PC-9 (cell line): ENCODE results near the gene C1orf159. TPM values are rescaled to one million over a fixed set of nuclear protein-coding genes. Genes with fewer than 3 reads are reported as not detected.

Experiments used
- BruUV-seq: library from RNA; stranded (reverse); fragments of 400-500 nt; replicated peaks from 2 replicates; lab custom pipeline; 2021; lab: Mats Ljungman, UMichigan
- CTCF ChIA-PET: fragments of 300-600 bp; sonication (Branson Sonifier 250); formaldehyde crosslinking; loops from one replicate; lab custom pipeline; 2022; ENCODE audit warnings: antibody characterized with exemption; lab: Charles Lee
- POLR2A ChIA-PET: fragments of 300-600 bp; sonication (Branson Sonifier 250); formaldehyde crosslinking; loops from one replicate; lab custom pipeline; 2022; ENCODE audit warnings: antibody characterized with exemption; ENCODE audit not compliant: unreplicated experiment; lab: Charles Lee
- DNase-seq, 2 experiments: peaks; one replicate each; pipeline versions ENCODE4 v3.0.0 to v3.0.0-alpha.2; 2015 to 2022; ENCODE audit warnings: mixed read lengths in 1 of 2
- H2AFZ ChIP-seq: fragments of 200-600 bp; sonication (generic); 2 replicates; pipeline ENCODE4 v1.8.1; 2017; ENCODE audit warnings: antibody characterized with exemption
- H3F3A ChIP-seq: fragments of 200-600 bp; sonication (generic); 2 replicates; pipeline ENCODE4 v1.8.1; 2017; ENCODE audit warnings: antibody characterized with exemption, mild to moderate bottlenecking, low read depth; ENCODE audit not compliant: insufficient read depth
- H3K27ac ChIP-seq: fragments of 200-600 bp; sonication (generic); 2 replicates; pipeline ENCODE4 v1.6.1; 2016; ENCODE audit warnings: mixed run types
- H3K27me3 ChIP-seq: fragments of 200-600 bp; sonication (generic); 2 replicates; pipeline ENCODE4 v1.6.1; 2016; ENCODE audit warnings: low read depth, mixed run types; ENCODE audit not compliant: insufficient read depth
- H3K36me3 ChIP-seq: fragments of 200-600 bp; sonication (generic); 2 replicates; pipeline ENCODE4 v1.6.1; 2016; ENCODE audit warnings: low read depth, mixed run types
- H3K4me1 ChIP-seq: fragments of 200-600 bp; sonication (generic); replicated peaks from 2 replicates; pipeline ENCODE4 v1.6.1; 2016; ENCODE audit warnings: mixed run types; ENCODE audit not compliant: insufficient read depth
- H3K4me2 ChIP-seq: fragments of 200-600 bp; sonication (generic); 2 replicates; pipeline ENCODE4 v1.6.1; 2017; ENCODE audit warnings: mixed run types
- H3K4me3 ChIP-seq: fragments of 200-600 bp; sonication (generic); 2 replicates; pipeline ENCODE4 v1.6.1; 2016; ENCODE audit warnings: mixed run types
- H3K79me2 ChIP-seq: fragments of 200-600 bp; sonication (generic); 2 replicates; pipeline ENCODE4 v1.6.1; 2017; ENCODE audit warnings: low read depth, mixed run types
- H3K9me2 ChIP-seq: fragments of 200-600 bp; sonication (generic); 2 replicates; pipeline ENCODE4 v1.8.1; 2017; ENCODE audit warnings: mild to moderate bottlenecking; ENCODE audit not compliant: insufficient read depth
- H3K9me3 ChIP-seq: fragments of 200-600 bp; sonication (generic); 2 replicates; pipeline ENCODE4 v1.8.1; 2016; ENCODE audit warnings: low read depth; ENCODE audit not compliant: insufficient read depth
- H4K20me1 ChIP-seq: fragments of 200-600 bp; sonication (generic); 2 replicates; pipeline ENCODE4 v1.8.1; 2017; ENCODE audit not compliant: insufficient read depth
- EZH2 ChIP-seq: fragments of 200-600 bp; sonication (generic); IDR thresholded peaks from 2 replicates; pipeline ENCODE4 v1.8.0; 2017; ENCODE audit warnings: antibody characterized with exemption, low read depth
- intact Hi-C: fragments of 100-400 bp; cut with micrococcal nuclease; formaldehyde crosslinking; loops from one replicate; pipeline ENCODE4 v1.10.0; 2022; ENCODE audit not compliant: unreplicated experiment
- total RNA-seq: library from RNA; stranded (reverse); gene quantifications from 2 replicates; pipeline ENCODE4 v1.2.3, GENCODE V29; 2021
- TF ChIP-seq, protein P1 (sequence below): fragments of 200-600 bp; sonication (generic); conservative IDR thresholded peaks from 2 replicates; pipeline ENCODE4 v1.6.1; 2017; ENCODE audit warnings: mixed run types, antibody characterized with exemption, mild to moderate bottlenecking, moderate library complexity

Gene C1orf159
- total RNA-seq, 1 experiment from 2014 or later, result 31.1 TPM

DNA sequence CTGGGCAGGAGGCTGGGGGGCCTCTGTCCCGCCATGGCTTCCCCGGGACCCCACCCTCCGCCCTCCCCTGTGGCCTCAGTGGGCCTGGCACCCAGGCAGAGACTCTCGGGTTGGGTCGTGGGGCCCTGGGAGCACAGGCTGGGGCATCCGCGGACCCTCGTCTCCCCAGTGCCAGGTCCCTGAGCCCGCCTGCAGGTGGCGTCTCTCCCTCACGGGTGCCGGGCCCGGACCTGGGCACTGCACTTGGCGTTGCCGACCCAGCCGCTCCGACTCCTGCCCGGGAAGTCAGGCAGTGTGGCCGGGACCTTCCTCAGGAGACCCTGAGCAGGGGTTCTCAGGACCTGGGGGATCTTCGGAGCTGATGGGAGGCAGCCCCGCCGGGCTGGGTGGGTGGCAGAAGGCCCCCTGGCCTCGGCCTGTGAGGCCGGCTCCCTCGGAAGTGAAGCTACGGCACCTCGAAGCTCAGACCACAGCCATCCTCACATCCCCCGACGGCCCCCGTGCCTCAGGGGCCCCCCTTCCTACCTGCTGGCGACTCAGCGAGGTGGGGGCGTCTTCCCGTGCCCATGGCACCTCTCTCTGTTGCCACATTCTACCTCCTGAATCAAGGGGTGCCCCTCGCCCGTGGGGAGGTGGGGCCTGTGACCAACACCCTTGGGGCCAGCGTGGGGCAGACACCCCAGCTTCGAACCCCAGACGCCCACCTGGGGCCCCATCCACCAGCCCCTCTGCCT, 6.4 kb upstream of the C1orf159 start:
- peaks cover 28% of the 10 kb centered on the region; the same call in 1 of the 2 replicates for H3F3A ChIP-seq
- peaks cover 22% of the 10 kb centered on the region for H3K4me1 ChIP-seq
- no peaks in the 10 kb centered on the region for H3K36me3 ChIP-seq
- H2AFZ ChIP-seq, result peak overlapping the region; percentile 74
- H3K27me3 ChIP-seq, result no peaks in the 10 kb centered on the region
- no peaks in the 10 kb centered on the region for H3K79me2 ChIP-seq
- no TSS peak for BruUV-seq
- no peaks in the 10 kb centered on the region for H3K9me2 ChIP-seq
- peak in 1 of 2 experiments; percentile 82 for DNase-seq
- no peaks in the 10 kb centered on the region for H4K20me1 ChIP-seq
- ChIA-PET POLR2A (interaction anchor here (0.7 kb wide), 1 partner anchor 40 kb away, joined by 3 read pairs; no protein-coding TSS in a partner anchor), CTCF (interaction anchor here (0.6 to 1.0 kb wide), 4 partner anchors 109 to 170 kb away, joined by 3 to 4 read pairs (median 4); no protein-coding TSS in a partner anchor)
- peak overlapping the region; percentile 29; the same call in 1 of the 2 replicates for H3K4me3 ChIP-seq
- H3K4me2 ChIP-seq, result peak overlapping the region; percentile 73
- TF ChIP-seq EZH2, result no peak
- TF ChIP-seq, protein P1, sequence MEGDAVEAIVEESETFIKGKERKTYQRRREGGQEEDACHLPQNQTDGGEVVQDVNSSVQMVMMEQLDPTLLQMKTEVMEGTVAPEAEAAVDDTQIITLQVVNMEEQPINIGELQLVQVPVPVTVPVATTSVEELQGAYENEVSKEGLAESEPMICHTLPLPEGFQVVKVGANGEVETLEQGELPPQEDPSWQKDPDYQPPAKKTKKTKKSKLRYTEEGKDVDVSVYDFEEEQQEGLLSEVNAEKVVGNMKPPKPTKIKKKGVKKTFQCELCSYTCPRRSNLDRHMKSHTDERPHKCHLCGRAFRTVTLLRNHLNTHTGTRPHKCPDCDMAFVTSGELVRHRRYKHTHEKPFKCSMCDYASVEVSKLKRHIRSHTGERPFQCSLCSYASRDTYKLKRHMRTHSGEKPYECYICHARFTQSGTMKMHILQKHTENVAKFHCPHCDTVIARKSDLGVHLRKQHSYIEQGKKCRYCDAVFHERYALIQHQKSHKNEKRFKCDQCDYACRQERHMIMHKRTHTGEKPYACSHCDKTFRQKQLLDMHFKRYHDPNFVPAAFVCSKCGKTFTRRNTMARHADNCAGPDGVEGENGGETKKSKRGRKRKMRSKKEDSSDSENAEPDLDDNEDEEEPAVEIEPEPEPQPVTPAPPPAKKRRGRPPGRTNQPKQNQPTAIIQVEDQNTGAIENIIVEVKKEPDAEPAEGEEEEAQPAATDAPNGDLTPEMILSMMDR, result peak; percentile 86
- no peaks in the 10 kb centered on the region for H3K9me3 ChIP-seq
- no peak overlapping the region for H3K27ac ChIP-seq
- intact Hi-C loops, result loop anchor here (1.0 to 2.0 kb wide), 3 partner anchors 109 to 169 kb away; no protein-coding TSS in a partner anchor

- H3K9me3 ChIP-seq, result no peaks in the 10 kb centered on the region
- H3K4me2 ChIP-seq, result peak overlapping the region; percentile 73
- no peaks in the 10 kb centered on the region for H4K20me1 ChIP-seq
- peak overlapping the region; percentile 29; the same call in 1 of the 2 replicates for H3K4me3 ChIP-seq
- no peak for DNase-seq
- H3K27ac ChIP-seq, result no peak overlapping the region
- BruUV-seq, result no TSS peak
- intact Hi-C loops, result loop anchor here (1.0 to 2.0 kb wide), 3 partner anchors 109 to 169 kb away; no protein-coding TSS in a partner anchor
- H3K36me3 ChIP-seq, result no peaks in the 10 kb centered on the region
- peaks cover 28% of the 10 kb centered on the region; the same call in 1 of the 2 replicates for H3F3A ChIP-seq
- no peak for TF ChIP-seq EZH2
- TF ChIP-seq, protein P1, result no peak
- no peaks in the 10 kb centered on the region for H3K79me2 ChIP-seq
- ChIA-PET CTCF (interaction anchor here (0.6 to 1.0 kb wide), 2 partner anchors 120 to 170 kb away, joined by 4 read pairs; no protein-coding TSS in a partner anchor), POLR2A (no interaction called here)
- no peak overlapping the region for H2AFZ ChIP-seq
- H3K9me2 ChIP-seq, result no peaks in the 10 kb centered on the region
- H3K4me1 ChIP-seq, result peaks cover 22% of the 10 kb centered on the region
- H3K27me3 ChIP-seq, result no peaks in the 10 kb centered on the region
Measured at GRCh38 chr1:1121611-1122077, 5.8 kb upstream of the C1orf159 start.

DNA sequence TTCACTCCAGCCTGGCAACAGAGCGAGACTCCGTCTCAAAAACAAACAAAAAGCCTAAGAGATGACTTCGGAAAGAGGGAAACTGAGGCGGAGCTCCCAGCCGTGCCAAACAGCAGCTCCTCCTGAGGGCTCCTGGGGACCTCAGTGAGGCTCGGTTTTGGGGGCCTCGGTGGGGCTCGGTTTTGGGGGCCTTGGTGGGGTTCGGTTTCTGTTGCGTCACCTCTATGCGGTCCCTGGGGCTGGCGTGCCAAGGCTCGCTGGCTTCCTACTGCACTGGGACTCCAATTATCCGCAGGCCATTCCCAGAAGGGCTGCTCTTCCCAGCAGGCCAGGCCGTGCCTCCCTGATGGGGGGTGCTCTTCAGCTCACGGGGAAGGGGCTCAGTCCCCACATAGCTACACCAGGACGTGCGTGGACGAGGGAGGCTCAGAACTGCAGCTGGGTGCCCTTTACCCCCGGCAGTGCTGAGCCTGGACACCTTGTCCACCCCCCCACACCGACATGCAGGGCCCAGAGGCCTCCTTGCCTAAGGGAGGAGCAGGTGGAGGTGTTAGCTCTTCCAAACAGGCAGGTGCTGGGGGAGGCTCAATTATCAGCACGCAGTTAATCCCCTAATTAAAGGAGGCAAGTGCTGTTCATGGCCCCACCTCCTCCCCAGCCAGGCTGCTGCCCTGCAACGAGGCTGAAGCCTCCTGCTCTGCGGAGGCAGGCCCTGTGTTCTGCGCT, 5.1 kb upstream of the C1orf159 start:
- no TSS peak for BruUV-seq
- Histone ChIP-seq H3K9me3 (no peaks in the 10 kb centered on the region), H3K4me2 (no peak overlapping the region), H3K36me3 (no peaks in the 10 kb centered on the region), H3K4me3 (no peak overlapping the region), H3F3A (peaks cover 28% of the 10 kb centered on the region; the same call in 1 of the 2 replicates), H3K79me2 (no peaks in the 10 kb centered on the region), H4K20me1 (no peaks in the 10 kb centered on the region), H2AFZ (no peak overlapping the region), H3K9me2 (no peaks in the 10 kb centered on the region), H3K27me3 (no peaks in the 10 kb centered on the region), H3K4me1 (peaks cover 22% of the 10 kb centered on the region), H3K27ac (no peak overlapping the region)
- intact Hi-C loops, result no loop called here
- TF ChIP-seq, protein P1, result no peak
- TF ChIP-seq EZH2, result no peak
- ChIA-PET POLR2A (no interaction called here), CTCF (interaction anchor here (0.6 to 1.0 kb wide), 4 partner anchors 85 to 171 kb away, joined by 3 to 4 read pairs (median 4); partner anchors contain the start of gene TNFRSF18)
- no peak for DNase-seq
